Keratinocyte (primary cell): ENCODE results near the gene FAM20C. TPM values are rescaled to one million over a fixed set of nuclear protein-coding genes. Genes with fewer than 3 reads are reported as not detected.

ENCODE experiments used
- DNase-seq: peaks from one replicate; pipeline ENCODE4 v3.0.0-alpha.2; 2011; ENCODE audit warnings: low read depth, missing footprints, low spot score
- FAIRE-seq: peaks from 2 replicates; lab custom pipeline; 2011; peaks lifted over from hg19 to GRCh38; lab: Jason Lieb, UNC
- H2AFZ ChIP-seq: 2 replicates; pipeline ENCODE4 v1.6.0; 2012; ENCODE audit warnings: low read length, control low read depth, inconsistent platforms; ENCODE audit not compliant: control insufficient read depth
- H3K27ac ChIP-seq: 2 replicates; pipeline ENCODE4 v1.5.1; 2011; ENCODE audit warnings: low read length; ENCODE audit not compliant: control insufficient read depth, insufficient read depth
- H3K27me3 ChIP-seq: 3 replicates; pipeline ENCODE4 v1.6.0; 2011; ENCODE audit warnings: low read length; ENCODE audit not compliant: control insufficient read depth, insufficient read depth; ENCODE audit errors: extremely low read depth
- H3K36me3 ChIP-seq, 2 experiments: 2 replicates in 1 of 2; 3 replicates in 1 of 2; pipeline ENCODE4 v1.5.1; 2011; ENCODE audit warnings: low read length in 2 of 2, mild to moderate bottlenecking in 1 of 2; ENCODE audit not compliant: control insufficient read depth in 2 of 2, insufficient read depth in 2 of 2; ENCODE audit errors: extremely low read depth in 1 of 2
- H3K4me1 ChIP-seq: 3 replicates; pipeline ENCODE4 v1.5.1; 2011; ENCODE audit warnings: low read length; ENCODE audit not compliant: control insufficient read depth, insufficient read depth; ENCODE audit errors: extremely low read depth
- H3K4me2 ChIP-seq: 3 replicates; pipeline ENCODE4 v1.6.0; 2011; ENCODE audit warnings: low read depth, low read length; ENCODE audit not compliant: control insufficient read depth, insufficient read depth; ENCODE audit errors: extremely low read depth
- H3K4me3 ChIP-seq, 3 experiments: fragments of 200-600 bp in 1 of 3; sonication (generic) in 1 of 3; 2 replicates in 2 of 3; 3 replicates in 1 of 3; pipeline ENCODE4 v1.5.1; 2011 to 2016; ENCODE audit warnings: low read length in 3 of 3, mild to moderate bottlenecking in 3 of 3, control low read depth in 2 of 3, inconsistent platforms in 1 of 3, low read depth in 1 of 3, mixed read lengths in 1 of 3, mixed run types in 1 of 3, moderate library complexity in 1 of 3; ENCODE audit not compliant: control insufficient read depth in 2 of 3, insufficient read depth in 2 of 3; ENCODE audit errors: extremely low read depth in 1 of 3
- H3K79me2 ChIP-seq: 2 replicates; pipeline ENCODE4 v1.6.0; 2012; ENCODE audit warnings: low read length; ENCODE audit not compliant: control insufficient read depth, insufficient read depth
- H3K9ac ChIP-seq: 3 replicates; pipeline ENCODE4 v1.6.0; 2011; ENCODE audit warnings: low read length; ENCODE audit not compliant: control insufficient read depth, insufficient read depth; ENCODE audit errors: extremely low read depth
- H3K9me1 ChIP-seq: 3 replicates; pipeline ENCODE4 v1.6.0; 2011; ENCODE audit warnings: low read length; ENCODE audit not compliant: control insufficient read depth, insufficient read depth; ENCODE audit errors: extremely low read depth
- H3K9me3 ChIP-seq: 2 replicates; pipeline ENCODE4 v1.5.1; 2012; ENCODE audit warnings: low read depth, low read length; ENCODE audit not compliant: control insufficient read depth
- H4K20me1 ChIP-seq: 3 replicates; pipeline ENCODE4 v1.6.0; 2011; ENCODE audit warnings: low read length; ENCODE audit not compliant: control insufficient read depth, insufficient read depth; ENCODE audit errors: extremely low read depth
- CTCF ChIP-seq, 3 experiments: IDR thresholded peaks in 1 of 3; conservative IDR thresholded peaks in 1 of 3; optimal IDR thresholded peaks in 1 of 3; 2 replicates in 2 of 3; 3 replicates in 1 of 3; pipeline versions ENCODE3 to v1.5.1; 2011; ENCODE audit warnings: low read length in 3 of 3, mild to moderate bottlenecking in 3 of 3, moderate library complexity in 2 of 3, control low read depth in 1 of 3, inconsistent platforms in 1 of 3; ENCODE audit not compliant: insufficient read depth in 2 of 3; ENCODE audit errors: extremely low read depth in 1 of 3
- EZH2 ChIP-seq: IDR thresholded peaks from one replicate; pipeline ENCODE4 v1.6.1; 2012; ENCODE audit warnings: inconsistent platforms, mild to moderate bottlenecking, low read length, moderate library complexity
- dilution Hi-C: fragments of 300-500 bp; cut with MboI; formaldehyde crosslinking; loops from one replicate; pipeline ENCODE4 v1.7.0; 2020; ENCODE audit warnings: low sequenced_read_pairs; ENCODE audit not compliant: extremely low pct_ligation_motif_present
- polyA plus RNA-seq, 5 experiments: library from polyadenylated mRNA; depleted of rRNA in 3 of 5; stranded (reverse) in 3 of 5; stranded (forward) in 1 of 5; unstranded in 1 of 5; fragments of >200 nt; gene quantifications; 1 replicate in 1 of 5; 2 replicates in 3 of 5; 3 replicates in 1 of 5; pipeline versions ENCODE4 v1.2.1 to v1.2.3, GENCODE V29; 2011 to 2012; ENCODE audit warnings: missing spikeins in 2 of 5, low read depth in 1 of 5, low replicate concordance in 1 of 5

The FAM20C gene
- polyA plus RNA-seq, 1 donor (not counting 4 experiments of a cell fraction or from before 2014, with no cell fraction given), result 3.8 TPM

DNA sequence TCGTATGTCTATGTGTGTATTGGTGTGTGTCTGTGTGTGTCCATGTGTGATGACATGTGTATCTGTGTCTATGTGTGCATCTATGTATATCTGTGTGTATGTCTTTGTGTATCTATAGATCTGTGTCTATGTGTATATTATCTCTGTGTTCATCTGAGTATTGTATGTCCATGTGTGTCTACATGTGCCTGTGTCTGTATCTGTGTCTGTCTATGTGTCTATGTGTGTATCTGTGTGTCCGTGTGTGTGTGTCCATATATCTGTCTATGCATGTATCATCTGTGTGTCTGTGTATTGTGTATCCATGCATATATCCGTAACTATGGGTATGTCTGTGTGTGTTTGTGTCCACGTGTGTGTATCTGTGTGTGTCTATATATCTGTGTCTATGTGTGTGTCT is 2.7 kb upstream of the FAM20C start:
- H3K4me2 ChIP-seq, result no peak overlapping the region

GRCh38 chr7:190196-190595 is 2.2 kb upstream of the FAM20C start:
- DNase-seq (no peak), FAIRE-seq (no peak)
- H2AFZ ChIP-seq, result no peak overlapping the region
- H4K20me1 ChIP-seq, result peaks cover 8% of the 10 kb centered on the region
- no peak overlapping the region for H3K9ac ChIP-seq
- peaks cover 7% of the 10 kb centered on the region for H3K79me2 ChIP-seq
- no peaks in the 10 kb centered on the region for H3K9me1 ChIP-seq
- dilution Hi-C loops, result no loop called here
- no peaks in the 10 kb centered on the region for H3K9me3 ChIP-seq
- peaks cover 7% of the 10 kb centered on the region for H3K27me3 ChIP-seq
- peaks cover 14% of the 10 kb centered on the region for H3K4me1 ChIP-seq
- peaks cover 0 to 4% of the 10 kb centered on the region in 2 experiments for H3K36me3 ChIP-seq
- H3K27ac ChIP-seq, result no peak overlapping the region
- no peak for TF ChIP-seq EZH2
- no peak for TF ChIP-seq CTCF (optimal IDR thresholded peaks at IDR 0.05 in 1 of 3, IDR thresholded peaks at IDR 0.05 in 1 of 3, conservative IDR thresholded peaks at IDR 0.05 in 1 of 3; ENCODE audit: extremely low read depth in 1 of 3, insufficient read depth in 2 of 3, low read length in 3 of 3)
- H3K4me3 ChIP-seq, result no peak overlapping the region
- H3K4me2 ChIP-seq, result no peak overlapping the region

More for the DNA sequence above, 2.7 kb upstream of the FAM20C start:
- H4K20me1 ChIP-seq, result peaks cover 4% of the 10 kb centered on the region
- no peak for FAIRE-seq
- H3K9ac ChIP-seq, result no peak overlapping the region
- peaks cover 14% of the 10 kb centered on the region for H3K4me1 ChIP-seq
- peaks cover 7% of the 10 kb centered on the region for H3K27me3 ChIP-seq
- peaks cover 3% of the 10 kb centered on the region for H3K79me2 ChIP-seq
- no peak overlapping the region for H3K27ac ChIP-seq
- TF ChIP-seq EZH2 (no peak), CTCF (optimal IDR thresholded peaks at IDR 0.05 in 1 of 3, IDR thresholded peaks at IDR 0.05 in 1 of 3, conservative IDR thresholded peaks at IDR 0.05 in 1 of 3; ENCODE audit: extremely low read depth in 1 of 3, insufficient read depth in 2 of 3, low read length in 3 of 3) (no peak)
- no peak for DNase-seq
- H3K9me3 ChIP-seq, result no peaks in the 10 kb centered on the region
- H3K36me3 ChIP-seq, result no peaks in the 10 kb centered on the region
- no peaks in the 10 kb centered on the region for H3K9me1 ChIP-seq
- no peak overlapping the region for H3K4me3 ChIP-seq
- dilution Hi-C loops, result no loop called here
- H2AFZ ChIP-seq, result no peak overlapping the region
